Right lobe of liver (tissue), 6 donors: ENCODE results near the gene WHRN. TPM values are rescaled to one million over a fixed set of nuclear protein-coding genes. Genes with fewer than 3 reads are reported as not detected.

Source experiments
- ATAC-seq, 4 donors: fragments of 200-7000 bp; cut with Tn5 transposase; one replicate each; pipeline ENCODE4 v1.9.1; 2020; ENCODE audit warnings: mild to moderate bottlenecking in 4 of 4, moderate library complexity in 4 of 4
- DNase-seq, 3 donors: peaks; one replicate each; pipeline ENCODE4 v3.0.0-alpha.2; 2020
- H3K27ac ChIP-seq, 3 donors: fragments of 200-600 bp; one replicate each; pipeline ENCODE4 v1.8.0; 2022
- H3K27me3 ChIP-seq, 2 donors: fragments of 200-600 bp; one replicate each; pipeline ENCODE4 v1.8.0; 2022
- H3K36me3 ChIP-seq, 4 donors: fragments of 200-600 bp; sonication (generic) in 1 of 4; one replicate each; pipeline versions ENCODE4 v1.5.1 to v1.8.0; 2017 to 2022; ENCODE audit warnings: control low read depth in 1 of 4
- H3K4me1 ChIP-seq, 4 donors: fragments of 200-600 bp; sonication (generic) in 1 of 4; one replicate each; pipeline versions ENCODE4 v1.5.1 to v1.8.0; 2017 to 2022; ENCODE audit warnings: control low read depth in 1 of 4
- H3K4me3 ChIP-seq, 3 donors: fragments of 200-600 bp; one replicate each; pipeline ENCODE4 v1.8.0; 2022
- H3K9me3 ChIP-seq, 4 donors: fragments of 200-600 bp; sonication (generic) in 1 of 4; one replicate each; pipeline versions ENCODE4 v1.5.1 to v1.8.0; 2017 to 2022; ENCODE audit warnings: control low read depth in 1 of 4
- POLR2A ChIP-seq: fragments of 450-650 bp; IDR thresholded peaks from one replicate; pipeline ENCODE4 v1.6.1; 2017; ENCODE audit warnings: antibody characterized with exemption, mild to moderate bottlenecking
- WGBS: methylation state at CpG from one replicate; pipeline ENCODE4 v1.1.6; 2018; ENCODE audit warnings: low coverage, low lambda C conversion rate; ENCODE audit not compliant: insufficient coverage; ENCODE audit errors: missing lambda C conversion rate; 5-methylcytosine and 5-hydroxymethylcytosine counted together
- intact Hi-C, 2 donors: fragments of 100-400 bp; cut with DNase I; formaldehyde crosslinking; loops; one replicate each; pipeline versions ENCODE4 v1.11.2 to v1.14.1; 2022
- total RNA-seq, 6 experiments: library from RNA; depleted of rRNA in 2 of 6; stranded (reverse); fragments of >200 nt in 2 of 6; fragmentation: NEBNext Ultra II Directional in 3 of 6; extraction: Animal tissue kit (Norgen Biotek cat#: 25700) in 3 of 6; gene quantifications; one replicate each; pipeline versions ENCODE4 v1.1.0 to v1.2.4, GENCODE V29; 2016 to 2023
- TF ChIP-seq, protein P1 (sequence below), 4 donors: fragments of 200-600 bp in 3 of 4; fragments of 450-650 bp in 1 of 4; IDR thresholded peaks; one replicate each; pipeline versions ENCODE4 v1.5.1 to v1.8.0; 2016 to 2022; ENCODE audit warnings: antibody characterized with exemption in 4 of 4, mild to moderate bottlenecking in 2 of 4
- donor health status: DM: no; HTN: yes; CAD: no.
- donor health status: DM: no; HTN: no; CAD: no.
- donor health status: DM: no; HTN: no; CAD: no.
- donor health status: DM: no; HTN: yes; CAD: no.
- donor health status: DM: no; HTN: yes; CAD: no.

The WHRN gene
- total RNA-seq, 6 experiments from 2014 or later = 2.1 to 3.7 (median 2.7) TPM

DNA sequence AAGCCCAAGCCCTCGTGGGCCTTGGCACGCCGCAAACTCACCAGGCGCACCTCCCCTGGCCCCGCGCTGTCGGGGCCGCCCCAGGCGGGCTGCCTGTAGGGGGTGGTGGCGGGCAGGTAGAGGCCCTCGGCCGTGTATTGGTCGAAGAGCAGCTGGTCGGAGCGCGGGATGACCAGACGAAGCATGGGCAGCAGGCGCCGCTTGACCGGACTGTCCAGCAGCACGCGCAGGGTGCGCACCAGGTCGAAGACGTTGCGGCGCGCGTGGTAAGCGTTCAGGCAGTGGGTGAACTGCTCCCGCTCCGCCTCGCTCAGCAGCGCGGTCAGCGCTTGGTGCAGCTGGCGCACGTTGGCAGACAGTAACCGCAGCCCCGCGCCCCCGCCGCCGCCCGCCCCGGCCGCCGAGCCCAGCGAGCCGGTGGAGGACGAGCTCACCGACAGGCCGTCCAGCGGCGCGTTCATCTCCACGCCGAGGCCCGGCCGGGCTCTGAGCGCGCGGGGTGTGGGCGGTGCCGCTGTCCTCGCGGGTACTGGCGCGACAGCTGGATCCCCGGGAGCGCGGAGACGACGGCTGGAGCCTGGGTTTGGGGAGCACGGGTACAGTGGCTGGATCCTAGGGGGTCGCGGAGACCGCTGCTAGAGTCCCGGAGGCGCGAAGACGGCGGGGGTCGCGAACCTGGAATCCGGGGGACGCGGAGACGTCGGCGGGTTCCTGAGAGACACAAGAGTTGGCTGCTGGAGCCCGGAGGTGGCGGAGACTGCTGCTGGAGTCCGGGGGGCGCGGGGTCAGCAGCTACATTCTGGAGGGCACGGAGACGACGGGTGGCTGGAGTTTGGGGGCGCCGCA lies 709 bp downstream of the WHRN start:
- no peaks in the 10 kb centered on the region for H3K36me3 ChIP-seq
- peak; percentile 48 to 65 (median 49) for DNase-seq
- WGBS = 68% methylated on average over 5 of the region's 101 CpGs
- H3K9me3 ChIP-seq = no peaks in the 10 kb centered on the region
- peaks cover 0 to 8% (median 0%) of the 10 kb centered on the region in 4 donors for H3K4me1 ChIP-seq
- H3K4me3 ChIP-seq = peak overlapping the region; percentile 53 to 68 (median 64)
- intact Hi-C loops = loop anchor here in 1 of 2 donors (10.0 kb wide), 1 partner anchor 150 kb away; the partner anchor contains the start of gene TEX53
- peak; percentile 10 to 55 (median 36) for ATAC-seq
- peak overlapping the region in 1 of 3 donors; percentile 39 for H3K27ac ChIP-seq
- no peak for TF ChIP-seq POLR2A
- TF ChIP-seq, protein P1, sequence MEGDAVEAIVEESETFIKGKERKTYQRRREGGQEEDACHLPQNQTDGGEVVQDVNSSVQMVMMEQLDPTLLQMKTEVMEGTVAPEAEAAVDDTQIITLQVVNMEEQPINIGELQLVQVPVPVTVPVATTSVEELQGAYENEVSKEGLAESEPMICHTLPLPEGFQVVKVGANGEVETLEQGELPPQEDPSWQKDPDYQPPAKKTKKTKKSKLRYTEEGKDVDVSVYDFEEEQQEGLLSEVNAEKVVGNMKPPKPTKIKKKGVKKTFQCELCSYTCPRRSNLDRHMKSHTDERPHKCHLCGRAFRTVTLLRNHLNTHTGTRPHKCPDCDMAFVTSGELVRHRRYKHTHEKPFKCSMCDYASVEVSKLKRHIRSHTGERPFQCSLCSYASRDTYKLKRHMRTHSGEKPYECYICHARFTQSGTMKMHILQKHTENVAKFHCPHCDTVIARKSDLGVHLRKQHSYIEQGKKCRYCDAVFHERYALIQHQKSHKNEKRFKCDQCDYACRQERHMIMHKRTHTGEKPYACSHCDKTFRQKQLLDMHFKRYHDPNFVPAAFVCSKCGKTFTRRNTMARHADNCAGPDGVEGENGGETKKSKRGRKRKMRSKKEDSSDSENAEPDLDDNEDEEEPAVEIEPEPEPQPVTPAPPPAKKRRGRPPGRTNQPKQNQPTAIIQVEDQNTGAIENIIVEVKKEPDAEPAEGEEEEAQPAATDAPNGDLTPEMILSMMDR (IDR thresholded peaks at IDR 0.05) = no peak
- no peaks in the 10 kb centered on the region for H3K27me3 ChIP-seq

DNA sequence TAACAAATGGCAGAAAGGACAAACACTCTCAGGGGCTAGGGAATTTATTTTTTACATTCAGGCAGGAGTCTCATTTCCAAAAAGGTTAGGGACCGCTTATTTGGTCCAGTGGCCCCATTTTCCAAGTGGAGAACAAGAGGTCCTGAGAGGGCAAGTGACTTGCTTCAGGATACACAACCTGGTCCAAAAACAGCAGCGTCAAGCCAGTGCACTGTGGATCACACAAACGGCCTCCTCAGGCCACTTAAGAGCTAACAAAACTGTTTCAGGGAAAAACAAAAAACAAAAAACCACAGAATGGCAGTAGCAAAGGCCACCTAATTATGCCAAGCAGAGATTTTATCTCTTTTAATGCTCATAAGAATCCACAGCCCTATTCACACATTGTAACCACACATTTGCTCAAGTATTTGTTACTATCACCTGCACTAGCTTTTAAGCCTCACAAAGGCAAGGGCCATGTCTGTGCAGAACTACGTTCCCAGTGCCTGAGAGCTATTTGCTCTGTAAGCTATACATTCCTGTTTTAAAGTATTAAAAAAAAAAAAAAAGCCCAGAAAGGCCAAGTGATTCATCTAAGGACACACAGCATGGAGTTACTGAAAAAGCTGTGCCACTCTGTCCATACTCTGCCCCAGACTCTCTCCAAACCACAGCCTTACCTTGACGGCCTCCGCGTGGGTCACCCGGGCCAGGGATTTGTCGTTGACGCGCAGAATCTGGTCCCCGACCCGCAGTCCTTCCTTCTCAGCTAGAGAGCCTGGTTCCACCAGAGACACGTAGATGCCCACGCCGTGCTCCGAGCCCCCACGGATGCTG lies 1.5 kb downstream of the WHRN start:
- no peak for DNase-seq
- no peak overlapping the region for H3K27ac ChIP-seq
- TF ChIP-seq, protein P1 (IDR thresholded peaks at IDR 0.05) = no peak
- TF ChIP-seq POLR2A = no peak
- WGBS = 75% methylated on average over 13 of the region's 18 CpGs
- no peaks in the 10 kb centered on the region for H3K27me3 ChIP-seq
- intact Hi-C loops = loop anchor here in 1 of 2 donors (10.0 kb wide), 1 partner anchor 151 kb away; the partner anchor contains the start of gene TEX53
- no peak overlapping the region for H3K4me3 ChIP-seq
- no peak for ATAC-seq
- H3K9me3 ChIP-seq = no peaks in the 10 kb centered on the region
- no peaks in the 10 kb centered on the region for H3K36me3 ChIP-seq
- peaks cover 0 to 8% (median 0%) of the 10 kb centered on the region in 4 donors for H3K4me1 ChIP-seq

- WGBS = 77% methylated on average over 3 of the region's 7 CpGs
- no peak overlapping the region for H3K4me3 ChIP-seq
- TF ChIP-seq, protein P1 (IDR thresholded peaks at IDR 0.05) = no peak
- no peak for TF ChIP-seq POLR2A
- H3K27me3 ChIP-seq = no peaks in the 10 kb centered on the region
- H3K36me3 ChIP-seq = no peaks in the 10 kb centered on the region
- H3K27ac ChIP-seq = no peak overlapping the region
- no peak for ATAC-seq
- no peaks in the 10 kb centered on the region for H3K9me3 ChIP-seq
- H3K4me1 ChIP-seq = peaks cover 0 to 8% (median 0%) of the 10 kb centered on the region in 4 donors
- no peak for DNase-seq
- intact Hi-C loops = loop anchor here in 1 of 2 donors (10.0 kb wide), 1 partner anchor 152 kb away; the partner anchor contains the start of gene TEX53
Observed at GRCh38 chr9:114503009-114503408, 2.3 kb downstream of the WHRN start.

DNA sequence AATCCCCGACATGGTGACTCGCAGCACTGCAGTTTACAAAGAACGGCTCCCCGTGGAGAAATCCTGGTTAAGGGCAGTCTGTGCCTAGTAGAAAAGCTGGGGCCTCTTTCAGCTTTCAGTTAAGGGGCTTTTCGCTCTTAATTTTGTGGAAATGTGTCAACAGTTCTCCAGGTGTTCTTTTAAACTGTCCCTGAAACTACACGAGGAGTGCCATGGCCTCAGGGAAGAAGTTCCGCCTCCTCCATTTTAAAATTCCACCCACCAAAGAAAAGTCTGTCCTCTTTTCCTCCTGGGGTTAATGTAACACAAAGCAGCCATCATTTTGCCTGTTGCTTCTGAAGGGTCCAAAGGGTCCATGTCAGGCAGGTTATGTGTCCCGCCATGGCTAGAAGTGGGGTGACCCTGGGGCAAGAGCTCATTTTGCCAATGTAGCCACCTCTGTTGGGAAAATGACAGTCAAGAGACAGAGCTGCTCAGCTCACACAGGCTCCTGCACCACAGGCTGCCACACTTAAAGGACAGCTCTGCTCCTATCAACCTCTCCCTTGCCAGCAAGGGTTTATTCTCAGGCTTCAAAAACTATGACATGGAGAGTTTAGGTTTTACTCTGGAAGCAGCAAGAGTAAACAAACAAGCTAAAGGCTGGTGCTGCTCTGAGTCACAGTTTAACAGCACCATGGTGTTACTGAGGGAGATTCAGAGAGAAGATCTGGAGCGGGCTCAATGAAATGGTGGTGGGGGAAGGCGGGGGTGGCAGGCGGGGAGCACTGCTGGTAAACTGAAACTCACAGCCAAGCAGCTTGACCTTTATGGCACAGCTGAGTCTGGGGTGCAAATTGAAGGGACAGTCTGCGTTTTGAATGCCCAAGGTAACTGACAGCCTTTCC lies 3.2 kb downstream of the WHRN start:
- intact Hi-C loops = loop anchor here in 1 of 2 donors (10.0 kb wide), 1 partner anchor 153 kb away; the partner anchor contains the start of gene TEX53
- 63% methylated on average over 8 of the region's 12 CpGs for WGBS
- ATAC-seq (peak in 1 of 4 donors; percentile 31), DNase-seq (no peak)
- Histone ChIP-seq H3K9me3 (no peaks in the 10 kb centered on the region), H3K36me3 (no peaks in the 10 kb centered on the region), H3K4me1 (peaks cover 0 to 8% (median 0%) of the 10 kb centered on the region in 4 donors), H3K4me3 (no peak overlapping the region), H3K27me3 (no peaks in the 10 kb centered on the region), H3K27ac (no peak overlapping the region)
- TF ChIP-seq, protein P1 (IDR thresholded peaks at IDR 0.05) = no peak
- no peak for TF ChIP-seq POLR2A
